Gastroesophageal sphincter (tissue), 4 donors: ENCODE data around the gene TKT. TPM values are rescaled to one million over a fixed set of nuclear protein-coding genes. Genes with fewer than 3 reads are reported as not detected.

ENCODE experiments used
- ATAC-seq: fragments of 150-250 bp; one replicate; pipeline ENCODE4 v1.9.1; 2016; ENCODE audit warnings: mild to moderate bottlenecking, moderate library complexity
- H3K27ac ChIP-seq, 4 donors: fragments of 200-600 bp; sonication (generic) in 3 of 4; 1 replicate in 3 of 4; 2 replicates in 1 of 4; pipeline ENCODE4 v1.5.1; 2016 to 2019
- H3K27me3 ChIP-seq: fragments of 200-600 bp; sonication (generic); one replicate; pipeline ENCODE4 v1.5.1; 2019
- H3K36me3 ChIP-seq, 2 donors: fragments of 200-600 bp; sonication (generic); one replicate each; pipeline ENCODE4 v1.5.1; 2019; ENCODE audit warnings: control low read depth in 1 of 2
- H3K4me1 ChIP-seq, 3 donors: fragments of 200-600 bp; sonication (generic); 1 replicate in 2 of 3; 2 replicates in 1 of 3; pipeline ENCODE4 v1.5.1; 2016 to 2019; ENCODE audit warnings: control low read depth in 2 of 3
- H3K4me3 ChIP-seq, 2 donors: fragments of 200-600 bp; sonication (generic); one replicate each; pipeline ENCODE4 v1.5.1; 2019; ENCODE audit warnings: mild to moderate bottlenecking in 1 of 2, moderate library complexity in 1 of 2
- H3K9me3 ChIP-seq, 3 donors: fragments of 200-600 bp; sonication (generic); one replicate each; pipeline ENCODE4 v1.5.1; 2017 to 2019; ENCODE audit warnings: control low read depth in 2 of 3
- CTCF ChIP-seq, 4 experiments: fragments of 200-600 bp in 2 of 4; fragments of 450-650 bp in 2 of 4; sonication (generic) in 1 of 4; IDR thresholded peaks; one replicate each; pipeline ENCODE4 v1.5.1; 2017 to 2019; ENCODE audit warnings: antibody characterized with exemption in 4 of 4, mild to moderate bottlenecking in 2 of 4, moderate library complexity in 2 of 4
- EP300 ChIP-seq: sonication (generic); formaldehyde crosslinking; IDR thresholded peaks from one replicate; pipeline ENCODE4 v1.6.1; 2017; ENCODE audit warnings: antibody characterized with exemption, mild to moderate bottlenecking
- POLR2A ChIP-seq, 2 donors: fragments of 450-650 bp; IDR thresholded peaks; one replicate each; pipeline ENCODE4 v1.6.1; 2017; ENCODE audit warnings: antibody characterized with exemption in 2 of 2, mild to moderate bottlenecking in 2 of 2, moderate library complexity in 1 of 2
- POLR2AphosphoS5 ChIP-seq: sonication (generic); formaldehyde crosslinking; IDR thresholded peaks from one replicate; pipeline ENCODE4 v1.6.1; 2017; ENCODE audit warnings: antibody characterized with exemption
- WGBS, 2 donors: methylation state at CpG; one replicate each; pipeline ENCODE4 v1.1.5; 2018; ENCODE audit warnings: low coverage in 1 of 2; 5-methylcytosine and 5-hydroxymethylcytosine counted together
- total RNA-seq, 4 donors: library from RNA; depleted of rRNA; stranded (reverse); fragments of >200 nt; gene quantifications; one replicate each; pipeline ENCODE4 v1.1.0, GENCODE V29; 2016

Gene TKT
- total RNA-seq, 4 donors from 2014 or later: 218 to 386 (median 278) TPM

- no peak for ATAC-seq
- WGBS, 2 donors: 72 to 80% methylated on average over 5 to 8 of the region's 24 CpGs
Measured at GRCh38 chr3:53227993-53228885, 27.6 kb downstream of the TKT start.

GRCh38 chr3:53226841-53227407 is 28.9 kb downstream of the TKT start:
- H3K4me1 ChIP-seq: no peaks in the 10 kb centered on the region
- no peaks in the 10 kb centered on the region for H3K9me3 ChIP-seq
- no peaks in the 10 kb centered on the region for H3K27me3 ChIP-seq
- no peak overlapping the region for H3K4me3 ChIP-seq
- peaks cover 0 to 91% of the 10 kb centered on the region in 2 donors for H3K36me3 ChIP-seq
- peak overlapping the region in 1 of 4 donors; percentile 11 for H3K27ac ChIP-seq
- no peak for TF ChIP-seq POLR2A (IDR thresholded peaks at IDR 0.05)
- no peak for TF ChIP-seq POLR2AphosphoS5
- TF ChIP-seq EP300: no peak
- no peak for TF ChIP-seq CTCF (IDR thresholded peaks at IDR 0.05)
- WGBS, 2 donors: 96% methylated on average over 4 of the region's 17 CpGs; no CpG with 5 or more reads in 1 of the 2 donors
- ATAC-seq: no peak

More at GRCh38 chr3:53227993-53228885, 27.6 kb downstream of the TKT start:
- Histone ChIP-seq H3K4me1 (no peaks in the 10 kb centered on the region), H3K27me3 (no peaks in the 10 kb centered on the region), H3K36me3 (peaks cover 0 to 100% of the 10 kb centered on the region in 2 donors), H3K27ac (peak overlapping the region in 1 of 4 donors; percentile 30), H3K4me3 (no peak overlapping the region), H3K9me3 (no peaks in the 10 kb centered on the region)
- TF ChIP-seq EP300: no peak
- no peak for TF ChIP-seq CTCF (IDR thresholded peaks at IDR 0.05)
- no peak for TF ChIP-seq POLR2A (IDR thresholded peaks at IDR 0.05)
- no peak for TF ChIP-seq POLR2AphosphoS5

- no peak for TF ChIP-seq POLR2AphosphoS5
- TF ChIP-seq CTCF (IDR thresholded peaks at IDR 0.05): no peak
- TF ChIP-seq POLR2A (IDR thresholded peaks at IDR 0.05): no peak
- no peak for TF ChIP-seq EP300
- H3K36me3 ChIP-seq: peaks cover 0 to 85% of the 10 kb centered on the region in 2 donors
Measured at GRCh38 chr3:53226142-53226840, 29.5 kb downstream of the TKT start.

DNA sequence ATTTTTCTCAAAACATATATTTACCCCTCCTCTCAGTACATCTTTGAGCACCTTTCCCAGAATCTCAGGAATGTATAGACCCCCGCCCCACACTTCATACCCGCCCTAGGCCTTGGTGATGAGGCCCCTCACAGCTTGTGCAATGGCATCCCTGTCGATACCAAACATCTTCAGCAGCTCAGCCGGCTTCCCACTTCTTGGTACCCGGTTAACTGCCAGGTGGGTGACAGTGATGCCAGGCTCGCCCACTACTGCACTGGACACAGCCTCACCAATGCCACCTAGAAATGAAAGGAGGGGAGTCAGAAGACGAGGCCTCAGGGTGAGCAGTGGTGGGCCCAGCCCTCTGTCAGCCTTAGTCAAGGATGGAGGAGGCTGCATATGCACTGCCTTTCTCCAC is 30.2 kb downstream of the TKT start:
- no peaks in the 10 kb centered on the region for H3K4me1 ChIP-seq
- no peak for ATAC-seq
- no peak overlapping the region for H3K4me3 ChIP-seq
- H3K9me3 ChIP-seq: no peaks in the 10 kb centered on the region
- no peak for TF ChIP-seq CTCF (IDR thresholded peaks at IDR 0.05)
- TF ChIP-seq EP300: no peak
- TF ChIP-seq POLR2A (IDR thresholded peaks at IDR 0.05): no peak
- TF ChIP-seq POLR2AphosphoS5: no peak
- H3K36me3 ChIP-seq: peaks cover 0 to 78% of the 10 kb centered on the region in 2 donors
- 40 to 80% methylated on average over 1 of the region's 7 CpGs for WGBS, 2 donors
- H3K27ac ChIP-seq: no peak overlapping the region
- H3K27me3 ChIP-seq: no peaks in the 10 kb centered on the region

More at GRCh38 chr3:53226142-53226840, 29.5 kb downstream of the TKT start:
- Histone ChIP-seq H3K27ac (peak overlapping the region in 1 of 4 donors; percentile 11), H3K4me1 (no peaks in the 10 kb centered on the region), H3K4me3 (no peak overlapping the region), H3K27me3 (no peaks in the 10 kb centered on the region), H3K9me3 (no peaks in the 10 kb centered on the region)
- no peak for ATAC-seq
- WGBS, 2 donors: 58% methylated on average over 2 of the region's 12 CpGs; no CpG with 5 or more reads in 1 of the 2 donors
